GM23248 (cell line): ENCODE results near the gene KRTAP4-12.

Experiments
- EZH2 ChIP-seq: fragments of 200-600 bp; sonication (generic); IDR thresholded peaks from 2 replicates; pipeline ENCODE4 v1.6.1; 2018; ENCODE audit warnings: antibody characterized with exemption, mild to moderate bottlenecking; ENCODE audit not compliant: insufficient read depth, poor library complexity, severe bottlenecking
- EZH2phosphoT487 ChIP-seq: fragments of 200-600 bp; sonication (generic); IDR thresholded peaks from 2 replicates; pipeline ENCODE4 v1.6.1; 2018; ENCODE audit warnings: antibody characterized with exemption, moderate library complexity, mild to moderate bottlenecking, low read depth; ENCODE audit not compliant: insufficient read depth

DNA sequence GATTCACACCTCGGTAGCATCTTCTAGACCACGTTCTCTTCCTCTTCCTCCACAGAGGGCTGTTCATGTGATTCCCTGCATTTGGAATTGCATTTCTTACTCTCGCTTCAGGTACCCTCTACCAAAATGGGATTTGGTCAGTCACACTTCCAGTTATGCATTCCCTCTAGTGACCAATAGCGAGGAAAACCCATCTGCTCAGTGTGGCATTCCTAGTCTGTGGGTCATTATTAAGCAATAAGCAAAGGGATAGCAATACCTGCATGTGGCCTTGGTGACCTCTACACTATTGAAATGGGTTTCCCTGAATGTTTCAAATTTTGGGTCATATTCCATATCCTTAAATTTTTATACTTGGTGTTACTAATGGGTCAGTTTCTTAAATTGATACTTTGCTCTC is 26.0 kb upstream of the KRTAP4-12 start:
- TF ChIP-seq EZH2, result no peak
- TF ChIP-seq EZH2phosphoT487, result no peak
